HG03196 (cell line): ENCODE data around the gene SLC44A3.

Experiments
- ATAC-seq: cut with Tn5 transposase; IDR thresholded peaks from one replicate; pipeline ENCODE4 v1.9.1; 2021; ENCODE audit not compliant: unreplicated experiment

The SLC44A3 gene

GRCh38 chr1:94905207-94905606, 85.0 kb downstream of the SLC44A3 start:
- no peak for ATAC-seq

DNA sequence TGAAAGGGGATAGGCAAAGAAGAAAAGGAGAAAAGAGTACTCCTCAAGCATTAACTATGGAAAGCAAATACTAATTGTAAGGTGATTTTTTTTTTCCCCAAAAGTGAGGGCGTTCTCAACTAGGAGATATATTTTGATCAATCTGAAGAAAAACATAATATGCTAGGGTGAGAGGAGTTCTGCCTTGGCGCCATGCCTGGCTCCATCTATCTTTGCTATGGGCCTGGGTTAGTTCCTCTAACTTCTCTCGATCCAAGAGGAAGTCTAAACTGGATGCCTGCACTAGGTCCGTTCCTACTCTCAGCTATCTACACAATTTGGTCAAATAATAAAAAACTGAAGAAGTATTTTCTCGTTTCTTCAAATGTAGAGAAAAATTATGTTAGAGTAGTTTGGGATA, 86.2 kb downstream of the SLC44A3 start:
- no peak for ATAC-seq

GRCh38 chr1:94907136-94907535, 87.0 kb downstream of the SLC44A3 start:
- ATAC-seq = no peak

DNA sequence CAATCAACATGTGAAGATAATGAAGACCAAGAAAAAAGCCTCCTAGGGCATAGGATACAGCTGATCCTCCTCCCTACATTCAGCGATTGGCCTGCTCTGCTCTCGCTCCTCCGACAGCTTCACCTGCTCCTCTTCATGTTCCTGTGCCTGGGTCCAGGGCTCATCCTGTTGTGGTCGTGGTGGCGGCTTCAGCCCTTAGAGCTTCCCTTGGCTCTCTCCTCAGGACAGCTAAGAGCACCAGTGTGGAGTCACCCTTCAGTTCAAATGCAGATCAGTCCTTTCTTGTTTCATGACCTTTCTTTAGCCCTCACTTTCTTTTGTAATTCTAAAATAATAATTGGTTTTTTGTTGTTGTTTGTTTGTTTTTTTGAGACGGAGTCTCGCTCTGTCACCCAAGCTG, 88.0 kb downstream of the SLC44A3 start:
- no peak for ATAC-seq

DNA sequence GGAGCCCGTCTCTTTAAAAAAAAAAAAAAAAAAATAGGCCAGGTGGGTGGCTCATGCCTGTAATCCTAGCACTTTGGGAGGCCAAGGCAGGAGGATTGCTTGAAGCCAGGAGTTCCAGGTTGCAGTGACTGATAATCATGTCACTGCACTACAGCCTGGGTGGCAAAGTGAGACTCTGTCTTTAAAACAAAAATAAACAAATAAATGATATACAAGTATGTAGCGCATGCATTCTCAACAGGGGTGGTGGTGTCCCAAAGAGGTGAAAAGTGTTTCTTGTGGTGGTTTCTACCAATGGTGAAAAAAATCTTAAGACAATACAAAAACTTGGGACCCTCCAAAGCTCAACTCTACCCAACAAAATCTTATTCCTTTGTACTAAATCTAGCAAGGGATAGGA, 88.8 kb downstream of the SLC44A3 start:
- no peak for ATAC-seq

DNA sequence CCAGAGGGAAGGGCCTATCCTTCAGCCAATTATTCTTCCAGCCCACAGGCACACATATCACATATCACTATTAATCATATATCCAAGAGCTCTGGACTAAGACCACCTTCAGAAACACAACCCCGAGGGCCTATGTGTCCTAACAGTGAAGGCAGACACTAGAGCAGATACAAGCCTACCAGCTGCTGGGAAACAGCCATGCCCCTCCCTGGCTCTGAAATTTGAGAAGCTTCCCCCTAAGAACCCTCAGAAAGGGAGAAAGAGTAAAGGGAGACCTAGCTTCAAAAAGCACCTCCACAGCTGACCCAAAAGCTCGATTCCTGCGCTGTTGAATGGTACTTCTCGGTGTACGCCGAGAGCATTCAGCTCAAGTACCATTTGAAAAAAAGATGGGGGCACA, 89.3 kb downstream of the SLC44A3 start:
- ATAC-seq = no peak

DNA sequence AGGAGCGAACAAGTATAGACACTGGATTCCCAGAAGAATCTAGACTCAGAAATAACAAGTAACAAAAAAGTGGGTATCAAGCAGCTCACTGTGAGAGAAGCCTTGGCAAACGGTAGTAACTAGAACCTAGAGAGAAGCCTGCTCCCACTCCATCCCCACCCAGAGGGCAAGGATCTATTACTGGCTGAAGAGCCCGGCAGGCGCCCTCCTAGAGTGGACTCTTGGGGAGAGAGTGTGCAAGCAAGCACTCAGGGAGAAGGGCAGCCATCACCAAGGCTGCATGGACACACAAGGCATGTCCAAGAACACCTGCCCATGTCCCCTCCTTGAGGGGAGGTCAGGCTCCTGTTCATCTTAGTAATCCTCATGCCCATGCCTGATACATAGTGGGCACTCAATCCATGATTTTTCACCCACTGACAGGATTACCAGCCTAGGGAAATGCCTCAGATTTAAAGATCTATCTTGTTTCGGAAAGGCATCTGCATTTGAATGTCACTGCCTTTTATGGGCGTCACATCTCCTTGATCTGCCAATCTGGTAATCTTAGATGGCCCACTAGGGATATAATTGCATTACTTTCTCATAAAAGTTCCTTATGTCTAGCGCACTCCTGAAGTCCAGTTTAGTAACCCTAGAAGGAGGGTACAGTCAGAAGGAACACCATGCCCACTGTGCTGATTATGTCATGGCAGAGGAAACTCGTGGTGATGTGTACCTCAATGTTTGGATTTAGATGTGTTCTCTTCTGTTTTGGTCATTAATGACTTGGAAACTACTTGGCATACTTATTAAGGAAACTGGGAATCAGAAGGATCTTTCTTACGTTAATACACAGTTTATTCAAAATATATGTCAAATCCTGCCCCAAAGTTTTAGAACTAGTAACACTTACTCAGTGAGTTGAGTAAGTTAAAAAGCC, 92.4 kb downstream of the SLC44A3 start:
- ATAC-seq = no peak

GRCh38 chr1:94917251-94917650, 97.1 kb downstream of the SLC44A3 start:
- no peak for ATAC-seq

DNA sequence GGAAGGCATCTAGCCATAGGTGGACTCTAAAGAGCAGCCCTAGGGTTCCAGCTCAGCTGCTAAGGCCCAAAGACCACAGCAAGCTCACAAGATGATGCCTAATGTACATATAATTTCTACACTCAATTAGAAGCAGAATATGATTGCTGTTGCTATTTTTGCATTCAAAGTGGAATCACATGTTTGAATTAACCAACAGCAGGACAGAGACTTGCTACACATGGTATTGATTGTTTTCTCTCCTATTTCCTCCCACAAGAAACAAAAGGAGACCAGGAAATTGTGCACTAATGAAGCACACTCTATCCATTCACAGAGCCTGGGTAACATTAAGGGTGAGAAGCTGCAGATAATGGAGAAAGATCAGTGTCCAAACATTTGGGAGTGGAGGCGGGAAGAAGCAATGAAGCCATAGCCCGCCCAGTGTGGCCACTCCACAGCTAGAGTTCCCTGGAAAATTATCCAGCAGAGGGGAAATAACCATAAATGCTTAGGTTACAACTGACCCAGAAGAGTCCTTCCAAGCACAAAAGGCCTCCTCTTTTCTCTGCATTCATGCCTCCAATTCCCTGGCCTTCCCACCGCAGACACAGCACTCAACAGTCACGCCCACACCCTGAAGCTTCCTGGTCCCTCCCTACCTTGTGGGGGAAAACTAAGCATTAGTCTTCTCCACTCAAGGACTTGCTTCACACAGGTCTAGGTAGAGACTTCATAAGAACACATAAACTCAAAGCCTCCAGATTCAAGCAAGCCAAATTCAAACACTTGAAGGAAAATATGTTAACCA, 99.3 kb downstream of the SLC44A3 start:
- no peak for ATAC-seq

DNA sequence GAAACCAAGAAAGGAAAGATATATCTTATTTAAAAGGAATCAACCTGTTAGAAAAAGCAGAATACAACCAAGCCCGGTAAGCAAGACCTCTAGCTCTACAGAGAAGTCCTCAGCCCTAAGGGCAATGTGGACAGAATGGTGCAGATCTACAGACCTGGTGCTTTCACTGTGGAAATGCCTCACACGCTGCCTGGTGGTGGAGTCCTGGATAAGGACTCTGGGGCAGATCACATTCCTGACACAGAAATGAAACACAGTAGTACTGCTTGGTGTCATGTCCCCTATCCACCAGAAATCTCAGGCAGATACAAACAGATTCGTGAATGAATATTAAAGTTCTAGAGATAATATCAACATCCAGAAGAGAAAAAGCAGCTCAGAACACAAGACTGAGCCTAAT, 99.9 kb downstream of the SLC44A3 start:
- no peak for ATAC-seq

GRCh38 chr1:94921977-94922376, 101.8 kb downstream of the SLC44A3 start:
- ATAC-seq = no peak

DNA sequence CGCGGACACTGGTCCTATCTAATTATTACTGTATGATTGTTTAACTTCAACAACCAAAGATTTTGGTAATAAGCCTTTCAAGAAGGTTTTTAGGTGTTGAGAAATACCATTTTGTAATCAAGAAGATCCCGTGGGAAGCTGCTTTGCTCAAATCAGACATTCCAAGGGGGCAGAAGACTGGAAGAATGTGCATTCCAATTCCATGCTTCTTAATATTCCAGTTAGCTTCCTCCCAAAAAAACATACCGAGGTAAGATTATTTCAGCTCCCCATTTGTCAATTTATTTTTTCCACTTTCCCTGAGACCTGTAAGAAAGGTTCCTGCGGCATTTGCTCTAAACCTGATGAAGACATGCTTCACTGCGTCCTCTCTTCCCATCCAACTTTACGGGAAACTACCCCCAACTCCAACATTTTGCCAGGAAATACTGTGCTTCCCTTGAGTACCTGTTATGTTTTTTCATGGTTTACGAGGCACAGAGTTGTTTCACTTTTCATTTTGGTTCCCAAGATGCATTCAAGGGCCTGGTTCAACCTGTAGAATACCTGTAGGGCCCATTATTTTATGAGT, 102.7 kb downstream of the SLC44A3 start:
- no peak for ATAC-seq

GRCh38 chr1:94925004-94925403, 104.8 kb downstream of the SLC44A3 start:
- no peak for ATAC-seq

DNA sequence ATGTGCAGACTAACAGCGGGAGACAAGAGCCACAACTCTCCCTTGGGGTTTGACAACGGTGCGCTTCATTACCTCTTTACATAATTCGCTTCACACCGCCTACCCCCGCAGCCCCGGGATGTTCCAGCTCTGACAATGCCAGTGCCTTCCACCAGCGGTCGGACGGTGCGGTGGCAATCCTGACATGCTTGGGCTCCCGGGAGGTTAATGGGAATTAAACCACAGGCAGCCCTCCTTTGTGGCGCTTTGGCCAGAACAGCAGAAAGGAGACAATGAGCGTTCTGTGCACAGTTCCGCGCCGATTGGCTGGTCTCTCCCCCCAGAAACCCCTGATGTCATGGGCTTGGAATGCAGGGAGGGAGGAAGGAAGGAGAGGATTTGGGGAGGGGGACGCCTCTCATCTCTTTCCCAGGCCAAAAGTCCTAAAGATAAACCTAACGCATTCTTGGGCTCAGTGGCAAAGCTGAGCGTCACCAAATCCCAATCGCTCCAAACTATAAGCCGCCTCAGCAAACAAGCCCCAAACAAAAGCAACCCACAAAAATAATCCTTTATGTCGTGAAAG, 105.5 kb downstream of the SLC44A3 start:
- no peak for ATAC-seq

DNA sequence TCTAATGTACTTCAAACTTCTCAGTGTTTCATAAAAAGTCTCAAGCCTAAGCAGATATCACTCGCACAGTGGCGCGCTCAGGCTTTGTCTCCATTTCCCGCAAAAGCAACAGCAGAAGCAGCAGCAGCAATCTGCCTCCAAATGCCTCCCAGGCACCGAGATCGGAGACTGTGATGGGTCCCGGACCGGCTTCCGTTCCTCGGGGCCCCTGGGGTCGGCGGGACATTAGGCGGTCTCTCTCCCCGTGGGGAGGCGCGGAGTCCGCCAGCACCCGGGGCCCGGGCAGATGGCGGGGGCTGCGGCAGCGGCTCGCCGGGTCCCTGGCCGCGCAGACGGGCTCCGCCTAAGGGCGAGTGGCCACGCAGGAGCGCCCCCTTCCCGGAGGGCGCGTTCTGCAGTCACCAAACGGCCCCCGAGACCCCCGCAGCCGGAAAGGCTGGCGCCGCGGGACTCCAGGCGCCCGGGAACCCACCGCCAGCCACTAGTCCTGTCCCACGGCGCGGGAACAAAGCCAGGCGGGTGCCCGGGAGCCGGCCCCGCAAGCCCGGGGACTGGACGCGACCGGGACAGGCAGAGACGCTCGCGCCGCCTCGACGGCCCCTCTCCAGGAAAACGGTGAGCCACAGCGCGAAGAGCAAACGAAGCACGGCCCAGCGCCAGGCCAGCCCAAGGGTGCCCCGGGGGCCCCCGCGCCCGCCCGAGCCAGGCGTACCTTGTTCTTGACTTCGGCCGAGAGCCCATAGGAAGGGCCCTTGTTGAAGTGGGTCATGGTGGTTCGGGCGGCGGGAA, 106.2 kb downstream of the SLC44A3 start:
- peak; percentile 15 for ATAC-seq

- peak; percentile 82 for ATAC-seq
Observed at GRCh38 chr1:94926915-94927404, 106.8 kb downstream of the SLC44A3 start, which contains the start of gene CNN3. Gene CNN3 (minus strand): TSS chr1:94927110. CDS start chr1:94926894, 216 bp downstream.

DNA sequence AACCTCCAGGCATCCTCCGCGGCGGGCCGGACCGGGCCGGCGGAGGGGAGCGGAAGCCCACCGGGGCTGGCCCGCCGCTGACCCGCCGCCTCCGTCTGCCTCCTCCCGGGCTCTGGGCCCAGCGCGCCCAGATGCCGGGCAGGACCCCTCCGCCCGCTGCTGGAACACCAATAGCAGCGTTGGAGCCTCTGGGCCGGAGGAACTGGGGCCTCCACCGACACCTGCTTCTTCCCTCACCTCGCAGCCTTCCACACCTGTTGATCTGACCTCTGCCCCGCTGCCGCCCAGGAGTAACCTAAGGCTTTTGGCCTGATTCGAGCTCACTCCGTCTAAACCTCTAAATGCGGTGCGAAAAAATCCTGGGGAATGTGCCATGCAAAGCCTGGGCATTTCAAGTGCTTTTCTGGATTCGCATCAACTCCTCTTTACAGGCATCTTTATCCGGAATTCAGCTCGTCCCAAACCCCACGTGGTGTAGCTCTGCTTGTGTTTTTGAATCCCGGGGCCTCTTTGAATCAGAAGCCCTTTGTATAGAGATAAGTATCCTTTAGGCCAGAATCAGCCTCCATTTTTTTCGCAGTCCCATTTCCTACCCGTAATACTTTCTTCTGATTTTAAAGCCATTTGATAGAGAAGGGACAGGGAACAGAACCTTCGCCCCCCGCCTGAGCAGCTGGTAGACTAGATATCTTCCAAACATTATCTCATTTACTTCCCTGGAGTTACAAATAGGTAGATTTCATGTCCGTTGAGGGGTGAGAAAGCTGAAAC, 107.4 kb downstream of the SLC44A3 start:
- no peak for ATAC-seq

GRCh38 chr1:94928293-94928939, 108.3 kb downstream of the SLC44A3 start:
- ATAC-seq = no peak
